NB4 (cell line): ENCODE data around the gene SHLD1.

Experiments used
- DNase-seq: peaks from one replicate; pipeline ENCODE4 v3.0.0; 2010; ENCODE audit warnings: low read depth
- H3K4me3 ChIP-seq: one replicate; pipeline ENCODE4 v1.5.1; 2011; ENCODE audit warnings: mild to moderate bottlenecking, low read depth, low read length, moderate library complexity
- CTCF ChIP-seq: IDR thresholded peaks from one replicate; pipeline ENCODE4 v1.5.1; 2012; ENCODE audit warnings: low read depth, low read length
- MAX ChIP-seq: IDR thresholded peaks from 2 replicates; pipeline ENCODE4 v1.6.1; 2011; ENCODE audit warnings: low read depth, low read length
- MYC ChIP-seq: IDR thresholded peaks from 2 replicates; pipeline ENCODE4 v1.6.1; 2011; ENCODE audit warnings: low read depth, low read length
- POLR2A ChIP-seq: IDR thresholded peaks from 2 replicates; pipeline ENCODE4 v1.6.1; 2011; ENCODE audit warnings: mild to moderate bottlenecking; ENCODE audit not compliant: insufficient read length; ENCODE audit errors: extremely low read depth

The SHLD1 gene

GRCh38 chr20:5714261-5715041 is 35.8 kb upstream of the SHLD1 start:
- peak; percentile 56 for DNase-seq
- no peak overlapping the region for H3K4me3 ChIP-seq
- no peak for TF ChIP-seq CTCF
- no peak for TF ChIP-seq MAX
- no peak for TF ChIP-seq POLR2A
- no peak for TF ChIP-seq MYC

- H3K4me3 ChIP-seq = no peak overlapping the region
- TF ChIP-seq MYC = no peak
- no peak for TF ChIP-seq POLR2A
- no peak for TF ChIP-seq CTCF
- TF ChIP-seq MAX = no peak
- DNase-seq = no peak
Observed at GRCh38 chr20:5715071-5715841, 34.9 kb upstream of the SHLD1 start.

- no peak overlapping the region for H3K4me3 ChIP-seq
- DNase-seq = no peak
- TF ChIP-seq MYC (no peak), MAX (no peak), POLR2A (no peak), CTCF (no peak)
Observed at GRCh38 chr20:5716953-5717352, 33.2 kb upstream of the SHLD1 start.

GRCh38 chr20:5718896-5719595 is 31.2 kb upstream of the SHLD1 start:
- TF ChIP-seq MAX = no peak
- no peak for TF ChIP-seq CTCF
- TF ChIP-seq POLR2A = no peak
- TF ChIP-seq MYC = no peak
- DNase-seq = no peak
- no peak overlapping the region for H3K4me3 ChIP-seq

GRCh38 chr20:5719861-5720403 is 30.3 kb upstream of the SHLD1 start:
- peak; percentile 68 for DNase-seq
- H3K4me3 ChIP-seq = no peak overlapping the region
- TF ChIP-seq POLR2A (no peak), MYC (no peak), CTCF (no peak), MAX (no peak)
